ENCODE data around the gene DPP8. TPM values are rescaled to one million over a fixed set of nuclear protein-coding genes. Genes with fewer than 3 reads are reported as not detected.

Gene DPP8
- total RNA-seq, 2 donors from 2014 or later: 32.7 to 39.6 TPM

DNA sequence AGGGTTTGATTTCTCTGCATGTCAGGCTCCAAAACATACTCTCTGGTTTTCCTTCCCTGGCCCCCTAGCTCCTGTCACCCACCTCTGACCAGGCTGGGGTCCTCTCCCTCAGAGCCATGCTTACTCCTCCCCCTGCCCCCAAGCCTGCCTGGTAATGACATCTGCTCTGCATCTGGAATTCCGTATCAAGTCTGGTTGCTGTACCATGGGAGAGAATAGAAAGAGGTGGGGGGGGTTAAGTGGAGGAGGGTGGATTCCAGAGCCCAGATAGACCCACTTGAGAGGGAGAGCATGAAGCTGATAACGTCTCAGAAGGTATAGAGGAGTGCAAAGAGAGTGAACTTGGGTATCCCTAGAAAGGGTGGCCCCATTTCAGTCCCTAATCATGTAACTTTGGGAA, 98.9 kb downstream of the DPP8 start:
- H3K27ac ChIP-seq: no peak overlapping the region
- H3K27me3 ChIP-seq (replicated peaks; ENCODE audit: insufficient read depth): no peaks in the 10 kb centered on the region
- WGBS: 97% methylated on average over 2 of the region's 2 CpGs
- intact Hi-C loops (cut with DNase I): no loop called here
- TF ChIP-seq POLR2A (IDR thresholded peaks at IDR 0.05) (no peak), POLR2AphosphoS5 (IDR thresholded peaks at IDR 0.05) (no peak)
- TF ChIP-seq, protein P1, sequence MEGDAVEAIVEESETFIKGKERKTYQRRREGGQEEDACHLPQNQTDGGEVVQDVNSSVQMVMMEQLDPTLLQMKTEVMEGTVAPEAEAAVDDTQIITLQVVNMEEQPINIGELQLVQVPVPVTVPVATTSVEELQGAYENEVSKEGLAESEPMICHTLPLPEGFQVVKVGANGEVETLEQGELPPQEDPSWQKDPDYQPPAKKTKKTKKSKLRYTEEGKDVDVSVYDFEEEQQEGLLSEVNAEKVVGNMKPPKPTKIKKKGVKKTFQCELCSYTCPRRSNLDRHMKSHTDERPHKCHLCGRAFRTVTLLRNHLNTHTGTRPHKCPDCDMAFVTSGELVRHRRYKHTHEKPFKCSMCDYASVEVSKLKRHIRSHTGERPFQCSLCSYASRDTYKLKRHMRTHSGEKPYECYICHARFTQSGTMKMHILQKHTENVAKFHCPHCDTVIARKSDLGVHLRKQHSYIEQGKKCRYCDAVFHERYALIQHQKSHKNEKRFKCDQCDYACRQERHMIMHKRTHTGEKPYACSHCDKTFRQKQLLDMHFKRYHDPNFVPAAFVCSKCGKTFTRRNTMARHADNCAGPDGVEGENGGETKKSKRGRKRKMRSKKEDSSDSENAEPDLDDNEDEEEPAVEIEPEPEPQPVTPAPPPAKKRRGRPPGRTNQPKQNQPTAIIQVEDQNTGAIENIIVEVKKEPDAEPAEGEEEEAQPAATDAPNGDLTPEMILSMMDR (IDR thresholded peaks at IDR 0.05): no peak
- no peak for DNase-seq (ENCODE audit: low spot score)
- H3K4me3 ChIP-seq: no peak overlapping the region
- peaks cover 8% of the 10 kb centered on the region for H3K4me1 ChIP-seq (replicated peaks)
- H3K9me3 ChIP-seq: no peaks in the 10 kb centered on the region
- no peaks in the 10 kb centered on the region for H3K36me3 ChIP-seq

GRCh38 chr15:65416845-65417416, 100.6 kb downstream of the DPP8 start:
- Histone ChIP-seq H3K9me3 (no peaks in the 10 kb centered on the region), H3K27ac (no peak overlapping the region), H3K27me3 (replicated peaks; ENCODE audit: insufficient read depth) (no peaks in the 10 kb centered on the region), H3K36me3 (no peaks in the 10 kb centered on the region), H3K4me1 (replicated peaks) (peaks cover 8% of the 10 kb centered on the region), H3K4me3 (no peak overlapping the region)
- DNase-seq (ENCODE audit: low spot score): no peak
- no peak for TF ChIP-seq POLR2A (IDR thresholded peaks at IDR 0.05)
- TF ChIP-seq, protein P1 (IDR thresholded peaks at IDR 0.05): no peak
- no peak for TF ChIP-seq POLR2AphosphoS5 (IDR thresholded peaks at IDR 0.05)
- intact Hi-C loops (cut with DNase I): no loop called here
- WGBS: 66% methylated on average over 8 of the region's 8 CpGs

GRCh38 chr15:65414841-65415621, 102.5 kb downstream of the DPP8 start:
- H3K4me1 ChIP-seq (replicated peaks): no peaks in the 10 kb centered on the region
- no peak for DNase-seq (ENCODE audit: low spot score)
- no peak overlapping the region for H3K4me3 ChIP-seq
- H3K9me3 ChIP-seq: no peaks in the 10 kb centered on the region
- no peak for TF ChIP-seq POLR2AphosphoS5 (IDR thresholded peaks at IDR 0.05)
- WGBS: 27% methylated on average over 14 of the region's 14 CpGs
- no peak overlapping the region for H3K27ac ChIP-seq
- H3K36me3 ChIP-seq: no peaks in the 10 kb centered on the region
- intact Hi-C loops (cut with DNase I): no loop called here
- no peaks in the 10 kb centered on the region for H3K27me3 ChIP-seq (replicated peaks; ENCODE audit: insufficient read depth)

DNA sequence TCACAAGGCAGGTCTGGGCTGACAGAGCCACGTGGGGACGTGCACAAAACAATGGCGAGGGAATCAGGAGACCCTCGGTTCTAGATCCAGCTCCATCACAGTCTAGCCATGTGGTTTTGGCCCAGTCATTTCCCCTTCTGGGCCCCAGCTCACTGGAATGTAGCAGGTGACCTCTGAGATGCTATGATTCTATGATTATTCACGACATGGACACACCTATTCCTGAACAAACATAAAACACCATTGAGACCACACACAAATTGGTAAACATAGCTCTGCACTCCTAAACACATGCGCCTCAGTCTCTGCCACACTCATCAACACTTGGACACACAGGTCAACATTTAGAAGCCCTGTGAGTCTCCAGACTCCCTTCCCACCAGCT, 103.7 kb downstream of the DPP8 start:
- H3K27me3 ChIP-seq (replicated peaks; ENCODE audit: insufficient read depth): no peaks in the 10 kb centered on the region
- H3K4me3 ChIP-seq: no peak overlapping the region
- intact Hi-C loops (cut with DNase I): no loop called here
- H3K4me1 ChIP-seq (replicated peaks): no peaks in the 10 kb centered on the region
- TF ChIP-seq POLR2A (IDR thresholded peaks at IDR 0.05) (no peak), POLR2AphosphoS5 (IDR thresholded peaks at IDR 0.05) (no peak)
- TF ChIP-seq, protein P1 (IDR thresholded peaks at IDR 0.05): no peak
- no peak for DNase-seq (ENCODE audit: low spot score)
- H3K9me3 ChIP-seq: no peaks in the 10 kb centered on the region
- H3K27ac ChIP-seq: no peak overlapping the region
- H3K36me3 ChIP-seq: no peaks in the 10 kb centered on the region
- WGBS: 86% methylated on average over 6 of the region's 6 CpGs

DNA sequence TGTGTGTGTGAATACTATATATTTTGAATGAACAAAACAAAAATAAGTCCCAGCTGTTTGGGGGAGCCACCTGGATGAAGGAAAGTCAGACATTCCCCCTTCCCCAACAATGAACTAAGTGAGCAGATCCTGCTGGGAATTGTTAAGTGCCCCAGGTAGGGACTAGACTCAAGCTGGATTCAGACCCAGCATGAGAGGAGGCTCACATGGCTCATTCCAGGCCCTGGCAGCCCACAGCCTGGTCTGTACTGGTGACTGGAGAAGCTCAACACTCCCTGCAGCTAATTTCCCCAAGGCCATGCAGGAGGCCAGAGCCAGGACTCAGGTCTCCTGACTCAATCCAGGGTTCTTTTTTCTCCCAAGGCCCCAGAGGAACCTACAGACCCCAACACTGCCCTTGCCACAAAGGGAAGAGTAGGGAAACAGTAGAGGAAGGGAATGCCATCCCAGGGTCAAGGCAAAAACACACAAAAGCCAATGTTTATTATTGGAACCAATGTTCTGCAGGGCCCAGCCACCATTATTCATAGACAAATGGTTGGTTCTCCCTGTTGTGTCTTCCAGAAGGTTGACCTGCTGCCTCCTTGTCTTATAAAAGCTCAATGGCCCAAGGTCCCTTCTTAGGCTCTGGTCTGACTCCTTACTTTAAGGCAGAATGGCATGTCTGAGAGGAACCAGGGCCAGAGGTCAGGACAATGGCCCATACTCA, 104.3 kb downstream of the DPP8 start:
- Histone ChIP-seq H3K4me1 (replicated peaks) (no peaks in the 10 kb centered on the region), H3K27me3 (replicated peaks; ENCODE audit: insufficient read depth) (no peaks in the 10 kb centered on the region), H3K9me3 (no peaks in the 10 kb centered on the region), H3K36me3 (no peaks in the 10 kb centered on the region), H3K4me3 (no peak overlapping the region), H3K27ac (no peak overlapping the region)
- intact Hi-C loops (cut with DNase I): no loop called here
- DNase-seq (ENCODE audit: low spot score): no peak
- TF ChIP-seq POLR2A (IDR thresholded peaks at IDR 0.05) (no peak), POLR2AphosphoS5 (IDR thresholded peaks at IDR 0.05) (no peak)
- TF ChIP-seq, protein P1 (IDR thresholded peaks at IDR 0.05): no peak

Data from prostate gland (tissue), 2 donors.